Stimulated activated CD8-positive, alpha-beta memory T cell treated with anti-CD3 and anti-CD28 coated beads, Interleukin-12 subunit alpha, Interleukin-12 subunit beta, amount 100 ng/mL, for 24 hours (primary cell): ENCODE measurements around the gene TM2D3.

ENCODE experiments used
- DNase-seq: peaks from one replicate; pipeline ENCODE4 v3.0.0-alpha.2; 2020; ENCODE audit errors: extremely low read depth

TM2D3 gene

GRCh38 chr15:101623367-101624304, 28.5 kb downstream of the TM2D3 start:
- no peak for DNase-seq

GRCh38 chr15:101621961-101622360, 30.2 kb downstream of the TM2D3 start:
- DNase-seq: no peak

- no peak for DNase-seq
Observed at GRCh38 chr15:101620671-101621070, 31.5 kb downstream of the TM2D3 start.

GRCh38 chr15:101619615-101619865, 32.6 kb downstream of the TM2D3 start:
- DNase-seq: no peak

GRCh38 chr15:101618851-101619614, 33.1 kb downstream of the TM2D3 start:
- no peak for DNase-seq

GRCh38 chr15:101618076-101618475, 34.1 kb downstream of the TM2D3 start:
- no peak for DNase-seq

- DNase-seq: no peak
Observed at GRCh38 chr15:101617390-101617965, 34.7 kb downstream of the TM2D3 start.

- no peak for DNase-seq
Observed at GRCh38 chr15:101615986-101616848, 36.0 kb downstream of the TM2D3 start.

- DNase-seq: no peak
Observed at GRCh38 chr15:101615414-101615985, 36.7 kb downstream of the TM2D3 start.

GRCh38 chr15:101614761-101615160, 37.4 kb downstream of the TM2D3 start:
- no peak for DNase-seq

GRCh38 chr15:101614001-101614585, 38.1 kb downstream of the TM2D3 start:
- no peak for DNase-seq

- no peak for DNase-seq
Observed at GRCh38 chr15:101613130-101614000, 38.8 kb downstream of the TM2D3 start.

- no peak for DNase-seq
Observed at GRCh38 chr15:101612676-101613075, 39.5 kb downstream of the TM2D3 start.

GRCh38 chr15:101611580-101612299, 40.4 kb downstream of the TM2D3 start:
- no peak for DNase-seq

GRCh38 chr15:101611007-101611406, 41.2 kb downstream of the TM2D3 start:
- no peak for DNase-seq

- no peak for DNase-seq
Observed at GRCh38 chr15:101610611-101611000, 41.6 kb downstream of the TM2D3 start.

GRCh38 chr15:101609742-101610610, 42.2 kb downstream of the TM2D3 start:
- DNase-seq: no peak

- no peak for DNase-seq
Observed at GRCh38 chr15:101608201-101608600, 44.0 kb downstream of the TM2D3 start.
